B cell (primary cell): ENCODE measurements around the gene ARHGAP42. TPM values are rescaled to one million over a fixed set of nuclear protein-coding genes. Genes with fewer than 3 reads are reported as not detected.

Experiments
- ATAC-seq: fragments of 200-7000 bp; cut with Tn5 transposase; one replicate; pipeline ENCODE4 v1.10.0; 2021; ENCODE audit warnings: low read depth, mild to moderate bottlenecking, moderate number of reproducible peaks, moderate library complexity
- CTCF ChIA-PET: fragments of 350-600 bp; sonication (Branson Sonifier 250); formaldehyde crosslinking; loops from one replicate; lab custom pipeline; 2021; ENCODE audit warnings: antibody characterized with exemption, inconsistent platforms; lab: Charles Lee
- POLR2A ChIA-PET: fragments of 350-600 bp; sonication (Branson Sonifier 250); formaldehyde crosslinking; loops from one replicate; lab custom pipeline; 2021; ENCODE audit warnings: antibody characterized with exemption; lab: Charles Lee
- DNase-seq: peaks from one replicate; pipeline ENCODE4 v3.0.0; 2013
- H2AFZ ChIP-seq: 2 replicates; pipeline ENCODE4 v1.6.1; 2012; ENCODE audit warnings: mild to moderate bottlenecking, low read depth, low read length; ENCODE audit not compliant: insufficient read depth, poor library complexity, severe bottlenecking
- H3K27ac ChIP-seq, 2 donors: 1 replicate in 1 of 2; 2 replicates in 1 of 2; pipeline ENCODE4 v1.5.1; 2012 to 2013; ENCODE audit warnings: low read length in 2 of 2, mild to moderate bottlenecking in 2 of 2, moderate library complexity in 1 of 2
- H3K27me3 ChIP-seq, 4 experiments: fragments of 200-600 bp in 1 of 4; sonication (generic) in 1 of 4; replicated peaks in 1 of 4; 1 replicate in 2 of 4; 2 replicates in 2 of 4; pipeline versions ENCODE4 v1.6.1 to v1.7.0; 2013 to 2016; ENCODE audit warnings: low read length in 3 of 4, mild to moderate bottlenecking in 2 of 4, mixed read lengths in 1 of 4, moderate library complexity in 1 of 4; ENCODE audit not compliant: insufficient read depth in 4 of 4, control insufficient read depth in 3 of 4; ENCODE audit errors: control extremely low read depth in 1 of 4
- H3K36me3 ChIP-seq, 2 experiments: replicated peaks in 1 of 2; 1 replicate in 1 of 2; 2 replicates in 1 of 2; pipeline versions ENCODE4 v1.6.1 to v1.7.1; 2013; ENCODE audit warnings: low read length in 1 of 2; ENCODE audit not compliant: insufficient read depth in 2 of 2, control insufficient read depth in 1 of 2; ENCODE audit errors: control extremely low read depth in 1 of 2, extremely low read depth in 1 of 2
- H3K4me1 ChIP-seq, 2 donors: fragments of 200-600 bp in 1 of 2; sonication (generic) in 1 of 2; 1 replicate in 1 of 2; 2 replicates in 1 of 2; pipeline versions ENCODE4 v1.5.1 to v1.6.1; 2013 to 2017; ENCODE audit warnings: low read length in 2 of 2; ENCODE audit not compliant: control insufficient read depth in 2 of 2, insufficient read depth in 2 of 2
- H3K4me2 ChIP-seq: replicated peaks from 2 replicates; pipeline ENCODE3; 2012; ENCODE audit warnings: mild to moderate bottlenecking, low read depth, low read length; ENCODE audit not compliant: poor library complexity, severe bottlenecking
- H3K4me3 ChIP-seq, 5 experiments: fragments of 200-600 bp in 1 of 5; sonication (generic) in 1 of 5; 1 replicate in 3 of 5; 2 replicates in 2 of 5; pipeline versions ENCODE4 v1.5.1 to v1.7.0; 2011 to 2016; ENCODE audit warnings: low read length in 4 of 5, mild to moderate bottlenecking in 4 of 5, low read depth in 2 of 5, control low read depth in 1 of 5, moderate library complexity in 1 of 5; ENCODE audit not compliant: insufficient read depth in 1 of 5; ENCODE audit errors: control extremely low read depth in 1 of 5, extremely low read depth in 1 of 5
- H3K79me2 ChIP-seq: fragments of 200-600 bp; sonication (generic); one replicate; pipeline ENCODE4 v1.6.0; 2016; ENCODE audit warnings: low read length; ENCODE audit not compliant: control insufficient read depth, insufficient read depth
- H3K9ac ChIP-seq: fragments of 200-600 bp; sonication (generic); 2 replicates; pipeline ENCODE4 v1.6.1; 2017; ENCODE audit warnings: mild to moderate bottlenecking, low read length, moderate library complexity
- H3K9me3 ChIP-seq, 3 donors: one replicate each; pipeline versions ENCODE4 v1.6.1 to v1.7.1; 2013; ENCODE audit warnings: low read length in 2 of 3; ENCODE audit not compliant: control insufficient read depth in 2 of 3, insufficient read depth in 1 of 3; ENCODE audit errors: control extremely low read depth in 1 of 3
- H4K20me1 ChIP-seq: 2 replicates; pipeline ENCODE4 v1.6.0; 2012; ENCODE audit warnings: mild to moderate bottlenecking, low read length; ENCODE audit not compliant: insufficient read depth, control insufficient read depth, poor library complexity, severe bottlenecking
- H3K27ac Mint-ChIP-seq: one replicate; pipeline ENCODE4 v1.8.0; 2021; ENCODE audit warnings: mixed read lengths
- H3K27me3 Mint-ChIP-seq: one replicate; pipeline ENCODE4 v1.8.0; 2021; ENCODE audit warnings: mixed read lengths
- H3K4me1 Mint-ChIP-seq: one replicate; pipeline ENCODE4 v1.8.0; 2021; ENCODE audit warnings: mixed read lengths
- H3K4me3 Mint-ChIP-seq: one replicate; pipeline ENCODE4 v1.8.0; 2021; ENCODE audit warnings: mixed read lengths
- H3K9me3 Mint-ChIP-seq: one replicate; pipeline ENCODE4 v1.8.0; 2022; ENCODE audit warnings: mixed read lengths; ENCODE audit not compliant: insufficient read depth
- CTCF ChIP-seq: fragments of 200-600 bp; IDR thresholded peaks from one replicate; pipeline ENCODE4 v1.8.0; 2022; ENCODE audit warnings: antibody characterized with exemption, mild to moderate bottlenecking
- EZH2 ChIP-seq: IDR thresholded peaks from 2 replicates; pipeline ENCODE4 v1.6.1; 2012; ENCODE audit warnings: borderline replicate concordance, low read depth, mild to moderate bottlenecking, moderate library complexity, low read length; ENCODE audit not compliant: insufficient read depth, poor library complexity, severe bottlenecking
- WGBS: methylation state at CpG from one replicate; pipeline ENCODE4 v1.1.5; 2013; ENCODE audit warnings: missing lambda C conversion rate; ENCODE audit not compliant: insufficient coverage; 5-methylcytosine and 5-hydroxymethylcytosine counted together
- intact Hi-C: fragments of 100-400 bp; cut with micrococcal nuclease; formaldehyde crosslinking; loops from one replicate; pipeline ENCODE4 v1.10.0; 2022
- polyA plus RNA-seq: library from polyadenylated mRNA; depleted of rRNA; stranded (reverse); fragments of >200 nt; gene quantifications from 2 replicates; pipeline ENCODE4 v1.2.3, GENCODE V29; 2012
- total RNA-seq, 2 donors: library from RNA; stranded (reverse); fragments of 120-200 nt in 1 of 2; gene quantifications; 1 replicate in 1 of 2; 2 replicates in 1 of 2; pipeline versions ENCODE4 v1.2.3 to v1.2.4, GENCODE V29; 2013 to 2022

ARHGAP42 gene
- total and polyA plus RNA-seq, 2 donors (not counting 1 experiment from before 2014, with no cell fraction given) = 3.8 to 4.9 TPM

GRCh38 chr11:100849901-100850235 lies 162.8 kb downstream of the ARHGAP42 start:
- no peaks in the 10 kb centered on the region for H3K4me1 Mint-ChIP-seq
- H3K4me3 Mint-ChIP-seq = no peak overlapping the region
- no peak overlapping the region for H3K27ac Mint-ChIP-seq
- no peak for ATAC-seq
- no peaks in the 10 kb centered on the region for H3K79me2 ChIP-seq
- ChIA-PET CTCF (interaction anchor here (1.1 to 2.6 kb wide), 2 partner anchors 271 to 273 kb away, joined by 4 to 12 read pairs; no protein-coding TSS in a partner anchor), POLR2A (no interaction called here)
- H3K36me3 ChIP-seq = no peaks in the 10 kb centered on the region
- no peaks in the 10 kb centered on the region for H3K27me3 ChIP-seq
- H3K27me3 Mint-ChIP-seq = no peaks in the 10 kb centered on the region
- TF ChIP-seq CTCF (no peak), EZH2 (no peak)
- no CpG with 5 or more reads among the region's 4 CpGs for WGBS
- H4K20me1 ChIP-seq = no peaks in the 10 kb centered on the region
- no peak for DNase-seq
- no peak overlapping the region for H2AFZ ChIP-seq
- H3K4me2 ChIP-seq = no peak overlapping the region
- intact Hi-C loops = no loop called here
- no peaks in the 10 kb centered on the region for H3K9me3 ChIP-seq
- no peak overlapping the region for H3K4me3 ChIP-seq
- no peaks in the 10 kb centered on the region for H3K4me1 ChIP-seq
- no peaks in the 10 kb centered on the region for H3K9me3 Mint-ChIP-seq
- no peak overlapping the region for H3K27ac ChIP-seq
- H3K9ac ChIP-seq = no peak overlapping the region

GRCh38 chr11:100851147-100851546 lies 164.1 kb downstream of the ARHGAP42 start:
- no peak overlapping the region for H3K27ac Mint-ChIP-seq
- no CpG with 5 or more reads among the region's 4 CpGs for WGBS
- ATAC-seq = no peak
- Histone ChIP-seq H3K4me1 (no peaks in the 10 kb centered on the region), H3K9ac (no peak overlapping the region), H3K36me3 (no peaks in the 10 kb centered on the region), H3K79me2 (no peaks in the 10 kb centered on the region), H2AFZ (no peak overlapping the region), H3K27ac (no peak overlapping the region), H3K4me3 (no peak overlapping the region), H3K27me3 (no peaks in the 10 kb centered on the region), H4K20me1 (no peaks in the 10 kb centered on the region), H3K9me3 (no peaks in the 10 kb centered on the region), H3K4me2 (no peak overlapping the region)
- DNase-seq = no peak
- ChIA-PET CTCF (interaction anchor here (0.5 to 2.4 kb wide), 3 partner anchors 180 to 274 kb away, joined by 3 to 7 read pairs (median 5); no protein-coding TSS in a partner anchor), POLR2A (no interaction called here)
- no peaks in the 10 kb centered on the region for H3K9me3 Mint-ChIP-seq
- H3K4me1 Mint-ChIP-seq = no peaks in the 10 kb centered on the region
- H3K4me3 Mint-ChIP-seq = no peak overlapping the region
- intact Hi-C loops = no loop called here
- no peaks in the 10 kb centered on the region for H3K27me3 Mint-ChIP-seq
- TF ChIP-seq CTCF (no peak), EZH2 (no peak)
